ENCODE results near the gene MYO15B. TPM values are rescaled to one million over a fixed set of nuclear protein-coding genes. Genes with fewer than 3 reads are reported as not detected.

The MYO15B gene
- total RNA-seq, 1 donor from 2014 or later = 43.0 TPM

- Histone ChIP-seq H3K4me1 (no peaks in the 10 kb centered on the region), H3K4me3 (no peak overlapping the region), H3K27ac (replicated peaks) (no peak overlapping the region), H3K27me3 (ENCODE audit: low read depth) (no peaks in the 10 kb centered on the region), H3K36me3 (peaks cover 9% of the 10 kb centered on the region), H3K9me3 (replicated peaks) (no peaks in the 10 kb centered on the region)
- intact Hi-C loops (cut with micrococcal nuclease) = no loop called here
- no peak for TF ChIP-seq CTCF (IDR thresholded peaks at IDR 0.05; ENCODE audit: borderline replicate concordance)
- DNase-seq = no peak
Observed at GRCh38 chr17:75561927-75562603, 25.5 kb upstream of the MYO15B start.

GRCh38 chr17:75563063-75563758 is 24.4 kb upstream of the MYO15B start:
- no peaks in the 10 kb centered on the region for H3K4me1 ChIP-seq
- H3K27ac ChIP-seq (replicated peaks) = no peak overlapping the region
- no peak overlapping the region for H3K4me3 ChIP-seq
- intact Hi-C loops (cut with micrococcal nuclease) = no loop called here
- H3K27me3 ChIP-seq (ENCODE audit: low read depth) = no peaks in the 10 kb centered on the region
- TF ChIP-seq CTCF (IDR thresholded peaks at IDR 0.05; ENCODE audit: borderline replicate concordance) = no peak
- DNase-seq = no peak
- H3K9me3 ChIP-seq (replicated peaks) = no peaks in the 10 kb centered on the region
- peaks cover 9% of the 10 kb centered on the region for H3K36me3 ChIP-seq

GRCh38 chr17:75564195-75564594 is 23.4 kb upstream of the MYO15B start:
- Histone ChIP-seq H3K27me3 (ENCODE audit: low read depth) (no peaks in the 10 kb centered on the region), H3K4me3 (no peak overlapping the region), H3K9me3 (replicated peaks) (no peaks in the 10 kb centered on the region), H3K4me1 (no peaks in the 10 kb centered on the region), H3K36me3 (peaks cover 9% of the 10 kb centered on the region), H3K27ac (replicated peaks) (no peak overlapping the region)
- no peak for DNase-seq
- intact Hi-C loops (cut with micrococcal nuclease) = no loop called here
- no peak for TF ChIP-seq CTCF (IDR thresholded peaks at IDR 0.05; ENCODE audit: borderline replicate concordance)

GRCh38 chr17:75565066-75565465 is 22.5 kb upstream of the MYO15B start:
- no peaks in the 10 kb centered on the region for H3K4me1 ChIP-seq
- DNase-seq = no peak
- H3K4me3 ChIP-seq = no peak overlapping the region
- intact Hi-C loops (cut with micrococcal nuclease) = no loop called here
- H3K27me3 ChIP-seq (ENCODE audit: low read depth) = no peaks in the 10 kb centered on the region
- H3K9me3 ChIP-seq (replicated peaks) = no peaks in the 10 kb centered on the region
- peaks cover 9% of the 10 kb centered on the region for H3K36me3 ChIP-seq
- no peak overlapping the region for H3K27ac ChIP-seq (replicated peaks)
- TF ChIP-seq CTCF (IDR thresholded peaks at IDR 0.05; ENCODE audit: borderline replicate concordance) = no peak

GRCh38 chr17:75565618-75566017 is 22.0 kb upstream of the MYO15B start:
- intact Hi-C loops (cut with micrococcal nuclease) = no loop called here
- Histone ChIP-seq H3K9me3 (replicated peaks) (no peaks in the 10 kb centered on the region), H3K36me3 (peaks cover 9% of the 10 kb centered on the region), H3K4me1 (no peaks in the 10 kb centered on the region), H3K27me3 (ENCODE audit: low read depth) (no peaks in the 10 kb centered on the region), H3K4me3 (no peak overlapping the region), H3K27ac (replicated peaks) (no peak overlapping the region)
- DNase-seq = no peak
- no peak for TF ChIP-seq CTCF (IDR thresholded peaks at IDR 0.05; ENCODE audit: borderline replicate concordance)

Data from left ventricle myocardium inferior (tissue), 1 donor.